PC-3 (cell line): ENCODE measurements around the gene EDRF1. TPM values are rescaled to one million over a fixed set of nuclear protein-coding genes. Genes with fewer than 3 reads are reported as not detected.

Experiments used
- ATAC-seq: fragments of 200-7000 bp; cut with Tn5 transposase; 2 replicates; pipeline ENCODE4 v1.9.1; 2020; ENCODE audit warnings: mild to moderate bottlenecking, moderate library complexity
- BruUV-seq: library from RNA; stranded (reverse); fragments of 400-500 nt; replicated peaks from 2 replicates; lab custom pipeline; 2021; lab: Mats Ljungman, UMichigan
- CTCF ChIA-PET: fragments of 300-600 bp; sonication (Branson Sonifier 250); formaldehyde crosslinking; loops from one replicate; lab custom pipeline; 2022; ENCODE audit warnings: antibody characterized with exemption; lab: Charles Lee
- POLR2A ChIA-PET: fragments of 300-600 bp; sonication (Branson Sonifier 250); formaldehyde crosslinking; loops from one replicate; lab custom pipeline; 2022; ENCODE audit warnings: antibody characterized with exemption; ENCODE audit not compliant: unreplicated experiment; lab: Charles Lee
- DNase-seq: peaks from one replicate; pipeline ENCODE4 v3.0.0-alpha.2; 2015
- H2AFZ ChIP-seq: fragments of 300-600 bp; sonication (generic); 2 replicates; pipeline ENCODE4 v1.6.0; 2016; ENCODE audit warnings: antibody characterized with exemption, low read length
- H3F3A ChIP-seq: fragments of 300-600 bp; sonication (generic); one replicate; pipeline ENCODE4 v1.6.0; 2017; ENCODE audit warnings: antibody characterized with exemption, low read length, control low read depth, mild to moderate bottlenecking; ENCODE audit not compliant: unreplicated experiment
- H3K27ac ChIP-seq: fragments of 300-600 bp; sonication (generic); 2 replicates; pipeline ENCODE4 v1.5.1; 2016; ENCODE audit warnings: mild to moderate bottlenecking, low read length
- H3K27me3 ChIP-seq: fragments of 300-600 bp; sonication (generic); 2 replicates; pipeline ENCODE4 v1.6.1; 2016; ENCODE audit warnings: low read length, mixed read lengths
- H3K36me3 ChIP-seq: fragments of 300-600 bp; sonication (generic); 2 replicates; pipeline ENCODE4 v1.6.1; 2016; ENCODE audit warnings: low read depth, mixed run types, low read length, mixed read lengths
- H3K4me1 ChIP-seq: fragments of 300-600 bp; sonication (generic); 2 replicates; pipeline ENCODE4 v1.5.1; 2016; ENCODE audit warnings: low read length; ENCODE audit not compliant: insufficient read depth
- H3K4me2 ChIP-seq: fragments of 300-600 bp; sonication (generic); 2 replicates; pipeline ENCODE4 v1.6.0; 2016; ENCODE audit warnings: low read length
- H3K4me3 ChIP-seq: fragments of 300-600 bp; sonication (generic); 2 replicates; pipeline ENCODE4 v1.5.1; 2016; ENCODE audit warnings: mild to moderate bottlenecking, low read length, mixed read lengths
- H3K79me2 ChIP-seq: fragments of 300-600 bp; sonication (generic); 2 replicates; pipeline ENCODE4 v1.6.1; 2017; ENCODE audit warnings: low read length, mixed read lengths
- H3K9ac ChIP-seq: fragments of 300-600 bp; sonication (generic); 2 replicates; pipeline ENCODE4 v1.6.0; 2016; ENCODE audit warnings: mild to moderate bottlenecking, low read length
- H3K9me2 ChIP-seq: fragments of 300-600 bp; sonication (generic); replicated peaks from 2 replicates; pipeline ENCODE4 v1.6.1; 2016; ENCODE audit warnings: mixed run types, low read length, mixed read lengths
- H3K9me3 ChIP-seq: fragments of 300-600 bp; sonication (generic); 2 replicates; pipeline ENCODE4 v1.6.1; 2016; ENCODE audit warnings: low read length, mixed read lengths
- H4K20me1 ChIP-seq: fragments of 300-600 bp; sonication (generic); 2 replicates; pipeline ENCODE4 v1.6.1; 2016; ENCODE audit warnings: low read length, mixed read lengths
- CTCF ChIP-seq: fragments of 300-600 bp; sonication (generic); conservative IDR thresholded peaks from 2 replicates; pipeline ENCODE4 v1.5.1; 2017; ENCODE audit warnings: antibody characterized with exemption, low read depth, mild to moderate bottlenecking, low read length
- EZH2 ChIP-seq: fragments of 300-600 bp; sonication (generic); IDR thresholded peaks from one replicate; pipeline ENCODE4 v1.6.1; 2017; ENCODE audit warnings: antibody characterized with exemption, mild to moderate bottlenecking, low read length; ENCODE audit not compliant: unreplicated experiment
- EZH2phosphoT487 ChIP-seq: fragments of 300-600 bp; sonication (generic); IDR thresholded peaks from 2 replicates; pipeline ENCODE4 v1.6.1; 2018; ENCODE audit warnings: mild to moderate bottlenecking, antibody characterized with exemption, low read length, borderline replicate concordance
- intact Hi-C: fragments of 100-400 bp; cut with micrococcal nuclease; formaldehyde crosslinking; loops from 2 replicates; pipeline ENCODE4 v1.9.0; 2023
- total RNA-seq: library from RNA; depleted of rRNA; stranded (reverse); fragments of >200 nt; gene quantifications from 2 replicates; pipeline ENCODE4 v1.2.3, GENCODE V29; 2014

The EDRF1 gene
- total RNA-seq, 1 experiment from 2014 or later, result 17.7 TPM

GRCh38 chr10:125779403-125780327, 60.2 kb downstream of the EDRF1 start:
- no peak for DNase-seq
- H4K20me1 ChIP-seq, result no peaks in the 10 kb centered on the region
- no peaks in the 10 kb centered on the region for H3K4me1 ChIP-seq
- no peak overlapping the region for H3K4me3 ChIP-seq
- no peak overlapping the region for H2AFZ ChIP-seq
- no peaks in the 10 kb centered on the region for H3K36me3 ChIP-seq
- no peaks in the 10 kb centered on the region for H3K27me3 ChIP-seq
- POLR2A ChIA-PET, result no interaction called here
- ATAC-seq, result no peak
- no peak for TF ChIP-seq CTCF
- TF ChIP-seq EZH2phosphoT487, result no peak
- TF ChIP-seq EZH2, result no peak
- H3K27ac ChIP-seq, result no peak overlapping the region
- intact Hi-C loops, result no loop called here
- BruUV-seq, result no TSS peak
- CTCF ChIA-PET, result no interaction called here
- H3F3A ChIP-seq, result no peaks in the 10 kb centered on the region
- H3K79me2 ChIP-seq, result no peaks in the 10 kb centered on the region
- H3K9me3 ChIP-seq, result no peaks in the 10 kb centered on the region
- H3K9me2 ChIP-seq, result no peaks in the 10 kb centered on the region
- H3K9ac ChIP-seq, result no peak overlapping the region
- H3K4me2 ChIP-seq, result no peak overlapping the region

DNA sequence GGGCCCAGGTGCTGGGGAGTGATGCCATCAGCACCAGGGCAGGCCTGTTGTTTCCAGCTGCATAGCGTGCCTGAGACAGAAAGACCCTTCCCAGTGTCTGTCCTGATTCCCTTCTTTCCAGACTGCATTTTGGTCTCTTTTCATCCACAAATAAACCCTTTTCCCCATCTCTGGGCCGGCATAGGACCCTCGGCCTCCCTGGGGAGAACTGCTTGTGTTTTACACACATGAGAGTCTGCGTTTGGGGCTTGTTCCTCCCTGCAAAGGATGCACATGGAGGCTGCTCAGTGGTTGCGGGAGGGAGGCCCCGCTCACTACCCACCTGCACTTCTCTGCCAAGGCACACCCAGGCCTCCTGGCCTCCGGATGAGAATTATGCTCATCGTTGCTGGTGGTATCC, 61.9 kb downstream of the EDRF1 start:
- Histone ChIP-seq H2AFZ (no peak overlapping the region), H3K27ac (no peak overlapping the region), H3K27me3 (no peaks in the 10 kb centered on the region), H3K4me1 (no peaks in the 10 kb centered on the region), H3K9me2 (no peaks in the 10 kb centered on the region), H4K20me1 (no peaks in the 10 kb centered on the region), H3K4me3 (no peak overlapping the region), H3K79me2 (no peaks in the 10 kb centered on the region), H3F3A (no peaks in the 10 kb centered on the region), H3K36me3 (no peaks in the 10 kb centered on the region), H3K4me2 (no peak overlapping the region), H3K9ac (no peak overlapping the region), H3K9me3 (no peaks in the 10 kb centered on the region)
- ATAC-seq, result no peak
- TF ChIP-seq CTCF (no peak), EZH2 (no peak), EZH2phosphoT487 (no peak)
- DNase-seq, result no peak
- BruUV-seq, result no TSS peak
- CTCF ChIA-PET, result no interaction called here
- intact Hi-C loops, result no loop called here
- POLR2A ChIA-PET, result no interaction called here

GRCh38 chr10:125782054-125782453, 62.5 kb downstream of the EDRF1 start:
- no peak for ATAC-seq
- intact Hi-C loops, result no loop called here
- Histone ChIP-seq H3K9me2 (no peaks in the 10 kb centered on the region), H3K4me1 (no peaks in the 10 kb centered on the region), H3K79me2 (no peaks in the 10 kb centered on the region), H3F3A (no peaks in the 10 kb centered on the region), H3K27me3 (no peaks in the 10 kb centered on the region), H4K20me1 (no peaks in the 10 kb centered on the region), H3K9ac (no peak overlapping the region), H3K36me3 (no peaks in the 10 kb centered on the region), H3K4me2 (no peak overlapping the region), H3K4me3 (no peak overlapping the region), H3K9me3 (no peaks in the 10 kb centered on the region), H3K27ac (no peak overlapping the region), H2AFZ (no peak overlapping the region)
- ChIA-PET CTCF (no interaction called here), POLR2A (no interaction called here)
- no TSS peak for BruUV-seq
- TF ChIP-seq EZH2 (no peak), CTCF (no peak), EZH2phosphoT487 (no peak)
- no peak for DNase-seq
